HCT116 (cell line): ENCODE data around the gene CCDC9. TPM values are rescaled to one million over a fixed set of nuclear protein-coding genes. Genes with fewer than 3 reads are reported as not detected.

ENCODE experiments used
- ATAC-seq: fragments of 200-7000 bp; cut with Tn5 transposase; 2 replicates; pipeline ENCODE4 v1.9.1; 2020; ENCODE audit warnings: mild to moderate bottlenecking, moderate library complexity
- BruUV-seq: library from RNA; stranded (reverse); fragments of 400-500 nt; replicated peaks from 2 replicates; lab custom pipeline; 2021; lab: Mats Ljungman, UMichigan
- CTCF ChIA-PET: fragments of 300-600 bp; sonication (Branson Sonifier 250); formaldehyde crosslinking; loops from one replicate; lab custom pipeline; 2021; ENCODE audit warnings: antibody characterized with exemption; lab: Charles Lee
- POLR2A ChIA-PET: fragments of 300-600, 350-600 bp; sonication (Branson Sonifier 250); formaldehyde crosslinking; loops from one replicate; lab custom pipeline; 2021; ENCODE audit warnings: antibody characterized with exemption; lab: Charles Lee
- RAD21 ChIA-PET, 2 experiments: fragments of 300-600 bp; sonication (Branson Sonifier 250); formaldehyde crosslinking; loops; one replicate each; lab custom pipeline; 2023; ENCODE audit warnings: low total read pairs in 2 of 2; ENCODE audit not compliant: uncharacterized antibody in 2 of 2, unreplicated experiment in 2 of 2, low non-redundant PET in 1 of 2; lab: Charles Lee
- DNase-seq: peaks from one replicate; pipeline ENCODE4 v3.0.0-alpha.2; 2010; ENCODE audit warnings: low read depth, low spot score
- H2AFZ ChIP-seq: fragments of 200-600 bp; shearing (Covaris generic), sonication (generic); 2 replicates; pipeline ENCODE4 v1.6.1; 2017; ENCODE audit warnings: low read depth, mixed run types, mixed read lengths, antibody characterized with exemption, low read length; ENCODE audit not compliant: poor library complexity, severe bottlenecking
- H3K27ac ChIP-seq: 2 replicates; pipeline ENCODE4 v1.5.1; 2012; ENCODE audit warnings: low read depth, low read length
- H3K27me3 ChIP-seq: fragments of 200-600 bp; sonication (generic); 2 replicates; pipeline ENCODE4 v1.6.1; 2016; ENCODE audit warnings: mixed run types, low read length, mixed read lengths; ENCODE audit not compliant: insufficient read depth
- H3K36me3 ChIP-seq, 2 experiments: fragments of 200-500 bp in 1 of 2; fragments of 200-600 bp in 1 of 2; sonication (Bioruptor generic) in 1 of 2; sonication (generic) in 1 of 2; 2 replicates each; pipeline versions ENCODE4 v1.5.1 to v1.6.1; 2014 to 2016; ENCODE audit warnings: low read length in 2 of 2, inconsistent platforms in 1 of 2, mixed read lengths in 1 of 2, mixed run types in 1 of 2; ENCODE audit not compliant: insufficient read depth in 2 of 2, control insufficient read depth in 1 of 2
- H3K4me1 ChIP-seq, 2 experiments: fragments of 200-600 bp in 1 of 2; sonication (generic) in 1 of 2; 2 replicates each; pipeline versions ENCODE4 v1.5.1 to v1.6.1; 2012 to 2017; ENCODE audit warnings: low read length in 2 of 2, inconsistent platforms in 1 of 2, mild to moderate bottlenecking in 1 of 2, mixed read lengths in 1 of 2, mixed run types in 1 of 2, moderate library complexity in 1 of 2; ENCODE audit not compliant: insufficient read depth in 2 of 2, control insufficient read depth in 1 of 2
- H3K4me2 ChIP-seq: fragments of 200-600 bp; sonication (generic); 2 replicates; pipeline ENCODE4 v1.6.1; 2017; ENCODE audit warnings: mixed run types, low read length, mixed read lengths
- H3K4me3 ChIP-seq, 2 experiments: fragments of 200-600 bp in 1 of 2; sonication (generic) in 1 of 2; replicated peaks in 1 of 2; 2 replicates each; pipeline ENCODE4 v1.5.1; 2011 to 2016; ENCODE audit warnings: low read length in 2 of 2, control low read depth in 1 of 2, low read depth in 1 of 2, mild to moderate bottlenecking in 1 of 2, mixed read lengths in 1 of 2, mixed run types in 1 of 2
- H3K79me2 ChIP-seq: fragments of 200-600 bp; sonication (generic); 2 replicates; pipeline ENCODE4 v1.6.1; 2017; ENCODE audit warnings: mild to moderate bottlenecking, mixed run types, low read length, moderate library complexity, mixed read lengths; ENCODE audit not compliant: insufficient read depth
- H3K9ac ChIP-seq: fragments of 200-600 bp; sonication (generic); 2 replicates; pipeline ENCODE4 v1.6.1; 2016; ENCODE audit warnings: low read length, mixed read lengths
- H3K9me2 ChIP-seq: fragments of 200-600 bp; sonication (generic), shearing (Covaris generic); 2 replicates; pipeline ENCODE4 v1.6.1; 2017; ENCODE audit warnings: mixed run types, mild to moderate bottlenecking, moderate library complexity; ENCODE audit not compliant: insufficient read depth
- H3K9me3 ChIP-seq, 2 experiments: fragments of 200-500 bp in 1 of 2; fragments of 200-600 bp in 1 of 2; sonication (Bioruptor generic) in 1 of 2; sonication (generic) in 1 of 2; 2 replicates each; pipeline ENCODE4 v1.6.1; 2014 to 2017; ENCODE audit warnings: low read length in 2 of 2, mixed read lengths in 2 of 2, inconsistent platforms in 1 of 2, low read depth in 1 of 2, mild to moderate bottlenecking in 1 of 2, mixed run types in 1 of 2, moderate library complexity in 1 of 2; ENCODE audit not compliant: control insufficient read depth in 1 of 2, insufficient read depth in 1 of 2
- H4K20me1 ChIP-seq: fragments of 200-600 bp; sonication (generic), shearing (Covaris generic); 2 replicates; pipeline ENCODE4 v1.6.1; 2017; ENCODE audit warnings: mixed run types, mild to moderate bottlenecking, moderate library complexity; ENCODE audit not compliant: insufficient read depth
- CEBPB ChIP-seq: IDR thresholded peaks from 2 replicates; pipeline ENCODE4 v1.6.1; 2012; ENCODE audit warnings: low read depth
- EZH2 ChIP-seq: fragments of 200-600 bp; sonication (generic); IDR thresholded peaks from 2 replicates; pipeline ENCODE4 v1.6.1; 2017; ENCODE audit warnings: antibody characterized with exemption, mixed run types
- JUND ChIP-seq: IDR thresholded peaks from 2 replicates; pipeline ENCODE4 v1.6.1; 2012
- POLR2A ChIP-seq: IDR thresholded peaks from 2 replicates; pipeline ENCODE4 v1.7.0; 2011; ENCODE audit warnings: borderline replicate concordance; ENCODE audit not compliant: insufficient read depth, insufficient read length; ENCODE audit errors: extremely low read depth
- RAD21 ChIP-seq: IDR thresholded peaks from 2 replicates; pipeline ENCODE4 v1.6.1; 2012; ENCODE audit warnings: low read depth, mild to moderate bottlenecking
- REST ChIP-seq: IDR thresholded peaks from 2 replicates; pipeline ENCODE4 v1.6.1; 2012; ENCODE audit warnings: low read depth
- YY1 ChIP-seq: IDR thresholded peaks from 2 replicates; pipeline ENCODE4 v1.6.1; 2011; ENCODE audit warnings: low read length, low read depth, moderate library complexity, mild to moderate bottlenecking; ENCODE audit not compliant: insufficient replicate concordance; ENCODE audit errors: extremely low read depth
- ZBTB33 ChIP-seq: IDR thresholded peaks from 2 replicates; pipeline ENCODE4 v1.6.1; 2011; ENCODE audit warnings: mild to moderate bottlenecking, low read length, moderate library complexity; ENCODE audit not compliant: insufficient replicate concordance; ENCODE audit errors: extremely low read depth
- intact Hi-C: fragments of 100-400 bp; cut with micrococcal nuclease; formaldehyde crosslinking; loops from 2 replicates; pipeline ENCODE4 v1.10.0; 2022
- total RNA-seq: library from RNA; stranded (reverse); gene quantifications from one replicate; pipeline ENCODE4 v1.2.1, GENCODE V29; 2021; ENCODE audit not compliant: unreplicated experiment

Gene CCDC9
- total RNA-seq, 1 experiment from 2014 or later, result 40.6 TPM

- no peak for TF ChIP-seq ZBTB33
These were observed 2.1 kb downstream of the CCDC9 start (continued) for GRCh38 chr19:47258434-47258833.

GRCh38 chr19:47258895-47259555 is 2.7 kb downstream of the CCDC9 start:
- H3K79me2 ChIP-seq, result peaks cover 27% of the 10 kb centered on the region
- H3K27me3 ChIP-seq, result no peaks in the 10 kb centered on the region
- no peaks in the 10 kb centered on the region for H3K9me3 ChIP-seq
- ATAC-seq (no peak), DNase-seq (no peak)
- no peaks in the 10 kb centered on the region for H4K20me1 ChIP-seq
- H3K4me1 ChIP-seq, result peaks cover 12 to 20% of the 10 kb centered on the region in 2 experiments
- BruUV-seq, result no TSS peak
- H3K9me2 ChIP-seq, result no peaks in the 10 kb centered on the region
- TF ChIP-seq EZH2 (no peak), POLR2A (no peak), CEBPB (no peak), YY1 (no peak), RAD21 (no peak), JUND (no peak), REST (no peak)
- H3K4me3 ChIP-seq, result no peak overlapping the region
- intact Hi-C loops, result loop anchor here (5.0 kb wide), 1 partner anchor 222 kb away; no protein-coding TSS in a partner anchor
- peak overlapping the region; percentile 90; the same call in 1 of the 2 replicates for H3K4me2 ChIP-seq
- ChIA-PET CTCF (no interaction called here), POLR2A (no interaction called here), RAD21 (no interaction called here)
- no peak overlapping the region for H3K9ac ChIP-seq
- H3K36me3 ChIP-seq, result peaks cover 19 to 38% of the 10 kb centered on the region in 2 experiments; a peak in 3 of 4 replicates
- H2AFZ ChIP-seq, result no peak overlapping the region
- no peak overlapping the region for H3K27ac ChIP-seq
